GM18502 (cell line): ENCODE results near the gene DMPK.
A peak's percentile ranks its signal among the peaks of the same experiment; 100 is the strongest.

Experiments used
- ATAC-seq: cut with Tn5 transposase; IDR thresholded peaks from one replicate; pipeline ENCODE4 v1.9.1; 2021; ENCODE audit warnings: mild to moderate bottlenecking; ENCODE audit not compliant: unreplicated experiment, poor library complexity

The DMPK gene

GRCh38 chr19:45790942-45791341, 8.7 kb upstream of the DMPK start:
- no peak for ATAC-seq

DNA sequence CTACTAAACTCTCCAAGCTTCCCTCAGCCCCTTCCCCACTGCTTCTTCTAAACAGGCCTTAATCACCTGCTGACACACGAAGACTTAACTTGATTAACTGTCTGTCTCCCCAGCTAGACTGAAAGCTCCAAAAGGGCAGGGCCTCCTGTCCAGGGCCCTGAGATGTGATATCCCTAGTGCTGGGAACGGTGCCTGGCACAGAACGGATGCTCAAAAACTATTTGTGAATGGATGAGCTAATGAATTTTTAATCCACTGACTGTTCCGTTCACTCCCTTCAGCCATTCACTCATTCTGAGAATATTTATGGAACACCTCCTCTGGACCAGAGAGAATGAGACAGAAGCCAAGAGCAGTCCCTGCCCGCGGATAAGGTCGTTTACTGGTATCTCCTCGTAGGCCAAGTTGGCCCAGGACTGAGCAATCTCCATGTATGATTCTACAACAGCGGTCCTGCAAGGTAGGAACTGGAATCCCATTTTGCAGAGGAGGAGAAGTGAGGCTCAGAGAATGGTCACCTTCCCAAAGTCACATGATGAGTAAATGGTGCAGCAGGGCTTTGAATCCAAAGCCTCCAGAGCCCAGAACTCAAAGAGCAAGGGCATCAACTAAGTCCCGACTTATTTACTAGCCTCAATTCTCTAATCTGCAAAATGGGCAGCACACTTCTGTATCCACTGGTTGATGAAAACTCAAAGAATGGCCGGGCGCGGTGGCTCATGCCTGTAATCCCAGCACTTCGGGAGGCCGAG, 6.9 kb upstream of the DMPK start:
- ATAC-seq, result no peak

GRCh38 chr19:45786533-45786894, 4.2 kb upstream of the DMPK start:
- no peak for ATAC-seq

DNA sequence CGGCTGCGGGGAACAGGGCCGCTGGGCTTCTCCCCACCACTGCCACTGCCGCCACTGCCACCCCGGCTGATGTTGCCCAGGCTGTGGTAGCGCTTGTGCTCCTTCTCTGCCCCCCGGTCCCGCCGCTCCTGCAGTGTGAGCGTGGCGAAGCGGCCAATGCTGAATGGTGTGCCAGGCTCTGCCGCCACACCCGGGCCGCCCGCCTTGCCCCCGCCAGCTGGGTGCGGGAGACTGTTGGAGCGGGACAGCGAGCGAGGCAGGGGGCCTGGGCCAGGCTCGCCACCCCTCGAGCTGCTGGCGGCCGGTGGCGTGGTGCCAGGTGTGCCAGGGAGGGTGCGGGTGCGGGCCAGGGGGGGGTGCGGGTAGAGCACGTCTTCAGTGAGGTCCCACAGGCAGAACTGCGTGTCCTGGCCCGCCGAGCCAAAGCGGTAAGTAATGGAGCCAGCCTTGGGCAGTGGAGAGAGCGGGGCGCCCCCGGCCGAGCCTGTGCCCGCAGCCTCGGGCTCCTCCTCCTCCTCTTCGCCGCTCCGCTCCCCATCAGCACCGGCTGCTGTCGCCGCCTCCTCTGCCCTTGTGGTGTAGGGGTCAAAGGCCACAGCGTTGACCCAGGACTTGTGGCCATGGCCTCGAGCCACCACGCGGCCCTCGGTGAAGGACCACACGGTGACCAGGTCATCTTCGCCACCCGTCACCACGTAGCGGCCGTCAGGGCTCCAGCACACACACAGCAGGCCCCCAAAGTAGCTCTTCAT, 3.7 kb upstream of the DMPK start:
- no peak for ATAC-seq

- no peak for ATAC-seq
Measured at GRCh38 chr19:45785097-45785496, 2.8 kb upstream of the DMPK start.

DNA sequence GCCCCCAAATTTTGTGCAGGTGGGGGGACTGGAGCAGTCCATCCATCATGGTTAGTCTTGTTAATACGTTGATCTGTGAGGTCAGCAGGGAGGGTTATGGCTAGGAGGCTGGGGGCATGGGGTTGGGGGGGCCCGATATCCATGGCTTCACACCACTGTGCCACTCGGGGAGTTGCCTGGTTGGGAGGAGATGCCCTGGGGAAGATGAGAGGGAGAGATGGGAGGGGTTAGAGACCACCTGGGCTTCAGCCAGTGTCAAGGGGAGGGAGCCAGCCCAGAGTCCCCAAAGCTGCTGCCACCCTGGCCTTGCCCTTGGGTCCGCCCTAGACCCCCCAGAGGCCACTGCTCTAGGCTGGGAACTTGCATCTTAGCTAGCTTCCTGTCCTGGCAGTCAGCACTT, 1.8 kb upstream of the DMPK start:
- no peak for ATAC-seq

DNA sequence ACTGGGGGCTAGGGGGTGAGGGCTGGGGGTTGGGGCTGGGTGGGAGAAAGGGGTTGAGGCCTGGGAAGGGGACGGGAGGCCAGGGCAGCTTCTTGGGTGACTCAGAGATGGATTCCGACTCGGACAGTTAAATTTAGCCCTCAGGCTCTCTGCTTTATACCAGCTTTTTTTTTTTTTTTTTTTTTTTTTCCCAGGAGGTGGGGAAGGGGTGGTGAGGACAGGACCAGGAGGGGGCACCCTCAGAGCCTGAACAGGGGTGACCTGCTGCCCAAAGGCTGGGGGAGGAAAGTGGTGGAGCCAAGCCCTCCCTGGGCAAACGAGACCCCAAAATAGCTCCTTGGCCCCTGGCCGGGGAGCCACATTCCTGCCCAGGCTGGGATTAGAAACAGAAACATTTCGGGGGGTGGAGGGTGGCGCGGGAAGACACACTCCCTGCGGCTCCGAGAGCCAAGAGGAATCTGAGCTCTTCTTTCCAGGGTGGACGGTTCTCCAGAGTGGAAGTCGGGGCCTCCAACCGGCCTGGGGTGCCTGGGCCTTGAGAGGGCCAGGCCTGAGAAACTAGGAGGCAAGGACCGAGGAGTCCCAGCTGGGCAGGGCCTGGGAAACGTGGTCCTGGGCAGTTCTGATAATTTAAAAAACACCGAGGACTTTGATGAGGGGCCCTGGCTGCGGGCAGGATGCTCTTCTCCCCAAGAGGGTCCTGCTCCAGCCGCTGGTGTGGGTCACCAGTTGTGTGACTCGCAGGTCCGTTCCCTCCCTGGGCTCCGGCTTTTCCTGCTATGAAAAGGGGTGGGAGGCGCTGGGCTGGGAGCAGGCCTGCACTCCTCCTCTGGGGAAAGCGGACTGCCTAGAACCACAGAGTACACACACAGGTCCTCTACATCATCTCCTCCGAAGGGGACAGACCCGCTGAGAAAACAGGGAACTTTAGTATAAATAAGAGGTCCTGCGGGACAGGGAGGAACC, 813 bp upstream of the DMPK start:
- ATAC-seq, result no peak

GRCh38 chr19:45781214-45782161, 802 bp downstream of the DMPK start:
- no peak for ATAC-seq

- ATAC-seq, result no peak
Measured at GRCh38 chr19:45780448-45781213, 1.7 kb downstream of the DMPK start.

- no peak for ATAC-seq
Measured at GRCh38 chr19:45780146-45780447, 2.2 kb downstream of the DMPK start.

DNA sequence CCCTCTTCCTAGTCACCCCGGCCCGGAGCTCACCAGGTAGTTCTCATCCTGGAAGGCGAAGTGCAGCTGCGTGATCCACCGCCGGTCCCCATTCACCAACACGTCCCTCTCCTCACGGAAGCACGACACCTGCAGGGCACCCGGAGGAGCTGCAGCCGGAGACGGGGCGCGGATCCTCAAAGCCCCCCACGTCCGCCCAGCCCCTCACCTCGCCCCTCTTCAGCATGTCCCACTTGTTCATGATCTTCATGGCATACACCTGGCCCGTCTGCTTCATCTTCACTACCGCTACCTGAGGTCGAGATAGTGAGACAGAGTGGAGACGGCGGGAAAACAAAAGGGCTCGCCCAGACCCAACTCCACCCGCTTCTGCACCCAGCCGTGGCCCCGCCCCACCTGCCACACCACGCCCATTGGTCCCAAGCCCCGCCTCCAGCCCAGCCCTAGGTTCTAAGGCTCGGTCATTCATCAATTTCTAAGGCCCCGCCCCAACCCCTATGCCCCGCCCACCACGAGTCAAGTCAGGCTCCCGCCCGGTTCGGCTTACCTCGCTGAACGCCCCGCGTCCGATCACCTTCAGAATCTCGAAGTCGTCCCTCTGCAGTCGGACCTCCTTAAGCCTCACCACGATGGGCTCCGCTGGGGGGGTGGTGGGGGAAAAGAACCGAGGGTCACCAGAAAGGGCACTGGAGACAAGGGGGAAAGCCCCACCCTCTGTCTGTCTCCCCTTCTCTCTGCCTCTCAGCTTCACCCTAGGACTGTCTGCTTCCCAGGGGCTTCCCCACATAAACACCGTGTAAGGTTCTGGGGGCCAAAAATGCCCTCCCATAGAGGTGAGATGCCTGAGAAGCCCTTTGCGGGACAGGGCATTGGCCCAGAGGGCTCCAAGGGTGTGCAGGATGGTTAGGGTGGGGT, 2.8 kb downstream of the DMPK start:
- ATAC-seq, result peak; percentile 76

DNA sequence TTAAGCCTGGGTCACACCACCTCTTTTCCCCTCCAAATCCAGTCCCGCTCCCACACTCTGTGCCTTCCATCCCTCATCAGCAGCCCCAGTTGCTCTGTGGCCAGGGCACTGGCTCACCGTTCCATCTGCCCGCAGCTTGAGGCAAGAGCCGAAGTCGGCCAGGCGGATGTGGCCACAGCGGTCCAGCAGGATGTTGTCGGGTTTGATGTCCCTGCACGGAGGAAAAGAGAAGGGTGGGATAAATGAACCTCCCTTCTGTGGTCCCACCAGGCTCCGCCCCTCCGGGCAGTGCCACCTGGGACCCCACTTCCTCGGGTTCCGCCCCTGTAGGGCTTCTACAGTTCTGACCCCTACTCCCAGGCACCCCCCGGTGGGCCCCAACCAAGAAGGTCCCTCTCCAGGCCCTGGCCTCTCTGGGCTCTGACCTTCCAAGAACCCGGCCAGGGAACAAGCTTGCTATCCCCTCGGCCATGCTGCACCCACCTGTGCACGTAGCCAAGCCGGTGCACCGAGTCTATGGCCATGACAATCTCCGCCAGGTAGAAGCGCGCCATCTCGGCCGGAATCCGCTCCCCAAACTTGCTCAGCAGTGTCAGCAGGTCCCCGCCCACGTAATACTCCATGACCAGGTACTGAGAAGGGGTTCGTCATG, 4.2 kb downstream of the DMPK start:
- ATAC-seq, result no peak

DNA sequence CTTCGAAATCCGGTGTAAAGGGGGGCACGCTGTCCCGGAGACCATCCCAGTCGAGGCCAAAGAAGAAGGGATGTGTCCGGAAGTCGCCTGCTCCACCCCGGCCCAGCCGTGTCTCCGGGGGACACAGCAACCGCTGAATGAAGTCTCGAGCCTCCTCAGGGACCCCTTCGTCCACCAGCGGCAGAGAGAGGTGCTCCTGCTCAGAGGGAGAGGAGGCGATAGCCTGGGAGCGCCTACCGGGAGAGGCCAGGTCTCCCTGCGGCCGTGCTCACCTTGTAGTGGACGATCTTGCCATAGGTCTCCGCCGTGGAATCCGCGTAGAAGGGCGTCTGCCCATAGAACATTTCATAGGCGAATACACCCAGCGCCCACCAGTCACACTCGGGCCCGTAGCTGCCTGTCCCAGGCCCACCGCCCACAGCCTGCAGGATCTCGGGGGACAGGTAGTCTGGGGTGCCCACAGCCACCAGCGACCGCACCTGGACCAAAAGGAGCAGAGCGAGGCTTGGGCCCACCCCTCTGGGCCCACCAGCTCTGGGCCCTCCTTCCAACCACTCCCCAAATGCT, 4.8 kb downstream of the DMPK start:
- ATAC-seq, result no peak

GRCh38 chr19:45774765-45775164, 7.5 kb downstream of the DMPK start:
- no peak for ATAC-seq

DNA sequence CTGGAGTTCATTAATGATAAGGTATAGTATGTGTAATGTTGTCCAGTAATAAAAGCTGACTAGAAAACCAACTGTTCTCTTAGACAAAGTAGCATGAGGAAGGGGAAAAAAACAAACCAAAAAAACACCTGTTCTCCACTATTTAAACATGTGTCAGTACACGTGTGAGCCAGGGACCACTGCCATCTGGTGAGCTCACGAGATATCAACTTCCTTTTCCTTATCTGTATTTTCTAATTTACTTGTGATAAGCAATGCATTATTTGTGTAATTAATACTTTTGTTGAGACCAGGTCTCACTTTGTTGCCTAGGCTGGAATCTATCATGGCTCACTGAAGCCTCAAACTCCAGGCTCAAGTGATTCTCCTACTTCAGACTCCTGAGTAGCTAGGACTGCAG, 8.9 kb downstream of the DMPK start:
- no peak for ATAC-seq

- no peak for ATAC-seq
Measured at GRCh38 chr19:45772912-45773311, 9.4 kb downstream of the DMPK start.

DNA sequence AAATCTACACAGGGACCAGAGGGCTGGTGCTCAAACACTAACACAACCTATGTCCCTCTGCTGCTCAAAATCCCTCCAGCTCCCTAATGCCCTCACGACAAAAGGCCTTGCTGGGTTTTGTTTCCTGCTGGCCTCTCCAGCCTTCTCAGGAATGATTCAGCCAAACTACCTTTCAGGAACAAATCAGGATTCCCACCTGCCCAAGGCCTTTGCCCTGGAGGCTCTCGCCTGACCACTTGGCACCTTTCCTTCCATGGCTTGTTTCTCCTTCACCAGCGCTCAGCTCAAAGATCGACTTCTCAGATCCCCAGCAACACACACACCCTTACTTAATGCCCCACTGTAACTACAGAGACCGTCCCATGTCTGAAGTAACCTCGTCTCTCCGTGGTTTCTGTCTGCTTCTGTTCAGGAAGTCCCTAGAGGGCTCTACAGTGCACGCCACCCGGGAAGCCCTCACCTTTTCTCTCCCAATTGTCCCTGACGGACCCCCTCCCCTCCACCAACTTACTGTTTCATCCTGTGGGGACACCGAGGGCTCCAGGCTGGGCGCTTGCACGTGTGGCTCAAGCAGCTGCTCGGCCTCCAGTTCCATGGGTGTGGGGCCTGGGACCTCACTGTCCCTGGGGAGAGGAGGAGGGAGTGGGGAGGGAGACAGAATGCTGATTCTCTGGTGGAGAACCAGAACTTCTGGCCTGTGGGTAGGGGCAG, 10.0 kb downstream of the DMPK start:
- ATAC-seq, result no peak
